ENCODE measurements around the gene TRMT61B.

DNA sequence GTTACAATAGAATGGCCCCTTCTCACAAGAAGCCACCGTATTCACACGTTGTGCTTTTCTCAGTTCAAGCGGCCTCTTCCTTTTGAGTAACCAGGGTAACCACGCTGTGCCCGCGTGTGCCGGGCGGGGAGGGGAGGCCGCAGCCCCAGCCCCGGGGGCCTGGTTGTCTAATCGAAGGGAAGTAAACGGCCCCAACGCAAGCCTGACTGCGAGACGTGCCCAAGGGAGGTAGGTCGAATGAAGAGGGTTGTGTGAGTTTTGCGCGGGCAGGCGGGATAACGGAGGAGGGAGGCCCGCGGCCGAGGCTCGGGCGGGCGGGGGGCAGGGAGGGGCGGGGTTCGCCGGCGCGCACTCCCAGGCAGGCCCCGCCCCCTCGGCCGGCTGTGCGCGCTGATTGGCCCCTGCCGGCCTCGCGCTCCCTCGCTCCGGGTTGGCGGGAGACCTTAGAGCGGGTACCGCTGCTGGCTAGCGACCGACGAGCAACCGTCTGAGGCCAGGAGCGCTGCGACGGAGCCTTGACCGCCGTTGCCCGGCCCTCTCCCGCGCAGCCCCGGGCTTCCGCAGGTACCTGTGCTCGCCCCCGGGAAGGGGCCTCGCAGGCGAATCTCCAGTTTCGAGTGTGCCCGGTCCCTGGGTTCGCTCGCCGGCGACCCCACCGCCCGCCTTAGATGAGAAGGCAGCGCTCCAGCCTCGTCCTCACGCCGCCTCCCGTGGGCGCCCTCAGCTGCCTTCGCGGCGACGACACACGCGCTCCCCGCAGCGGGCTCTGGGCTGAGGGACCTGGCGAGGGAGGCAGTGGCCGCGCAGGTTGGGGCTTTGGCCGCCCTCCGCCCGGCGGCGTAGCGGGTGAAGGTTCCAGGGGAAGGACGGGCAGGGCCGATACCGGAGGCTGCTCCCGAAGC is 59.5 kb downstream of the TRMT61B start, which contains the start of gene SPDYA:
- peak; percentile 27; the same call in 1 of the 2 replicates for TF ChIP-seq POLR2A (IDR thresholded peaks at IDR 0.05; ENCODE audit: low read depth, low read length)
- TF ChIP-seq ESRRA (IDR thresholded peaks at IDR 0.05; ENCODE audit: low read length) = no peak
- TF ChIP-seq, protein P1, sequence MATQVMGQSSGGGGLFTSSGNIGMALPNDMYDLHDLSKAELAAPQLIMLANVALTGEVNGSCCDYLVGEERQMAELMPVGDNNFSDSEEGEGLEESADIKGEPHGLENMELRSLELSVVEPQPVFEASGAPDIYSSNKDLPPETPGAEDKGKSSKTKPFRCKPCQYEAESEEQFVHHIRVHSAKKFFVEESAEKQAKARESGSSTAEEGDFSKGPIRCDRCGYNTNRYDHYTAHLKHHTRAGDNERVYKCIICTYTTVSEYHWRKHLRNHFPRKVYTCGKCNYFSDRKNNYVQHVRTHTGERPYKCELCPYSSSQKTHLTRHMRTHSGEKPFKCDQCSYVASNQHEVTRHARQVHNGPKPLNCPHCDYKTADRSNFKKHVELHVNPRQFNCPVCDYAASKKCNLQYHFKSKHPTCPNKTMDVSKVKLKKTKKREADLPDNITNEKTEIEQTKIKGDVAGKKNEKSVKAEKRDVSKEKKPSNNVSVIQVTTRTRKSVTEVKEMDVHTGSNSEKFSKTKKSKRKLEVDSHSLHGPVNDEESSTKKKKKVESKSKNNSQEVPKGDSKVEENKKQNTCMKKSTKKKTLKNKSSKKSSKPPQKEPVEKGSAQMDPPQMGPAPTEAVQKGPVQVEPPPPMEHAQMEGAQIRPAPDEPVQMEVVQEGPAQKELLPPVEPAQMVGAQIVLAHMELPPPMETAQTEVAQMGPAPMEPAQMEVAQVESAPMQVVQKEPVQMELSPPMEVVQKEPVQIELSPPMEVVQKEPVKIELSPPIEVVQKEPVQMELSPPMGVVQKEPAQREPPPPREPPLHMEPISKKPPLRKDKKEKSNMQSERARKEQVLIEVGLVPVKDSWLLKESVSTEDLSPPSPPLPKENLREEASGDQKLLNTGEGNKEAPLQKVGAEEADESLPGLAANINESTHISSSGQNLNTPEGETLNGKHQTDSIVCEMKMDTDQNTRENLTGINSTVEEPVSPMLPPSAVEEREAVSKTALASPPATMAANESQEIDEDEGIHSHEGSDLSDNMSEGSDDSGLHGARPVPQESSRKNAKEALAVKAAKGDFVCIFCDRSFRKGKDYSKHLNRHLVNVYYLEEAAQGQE (IDR thresholded peaks at IDR 0.05; ENCODE audit: low read depth, low read length) = no peak
- no peak for TF ChIP-seq CTCF (IDR thresholded peaks at IDR 0.05 in 2 of 3, conservative IDR thresholded peaks at IDR 0.05 in 1 of 3; ENCODE audit: control insufficient read depth in 2 of 3, extremely low read depth in 1 of 3, insufficient read depth in 1 of 3, low read depth in 3 of 3, low read length in 3 of 3)
- no peak for TF ChIP-seq FOXM1 (IDR thresholded peaks at IDR 0.05; ENCODE audit: low read depth, low read length)
- TF ChIP-seq RAD51 (IDR thresholded peaks at IDR 0.05) = no peak
- TF ChIP-seq CREB1 (IDR thresholded peaks at IDR 0.05; ENCODE audit: low read depth) = no peak
- TF ChIP-seq SP1 (IDR thresholded peaks at IDR 0.05; ENCODE audit: low read depth, low read length) = no peak
- TF ChIP-seq FOXK2 (IDR thresholded peaks at IDR 0.05) = no peak
- no peak for TF ChIP-seq POLR2AphosphoS5 (IDR thresholded peaks at IDR 0.05; ENCODE audit: low read length)
- TF ChIP-seq, protein P2, sequence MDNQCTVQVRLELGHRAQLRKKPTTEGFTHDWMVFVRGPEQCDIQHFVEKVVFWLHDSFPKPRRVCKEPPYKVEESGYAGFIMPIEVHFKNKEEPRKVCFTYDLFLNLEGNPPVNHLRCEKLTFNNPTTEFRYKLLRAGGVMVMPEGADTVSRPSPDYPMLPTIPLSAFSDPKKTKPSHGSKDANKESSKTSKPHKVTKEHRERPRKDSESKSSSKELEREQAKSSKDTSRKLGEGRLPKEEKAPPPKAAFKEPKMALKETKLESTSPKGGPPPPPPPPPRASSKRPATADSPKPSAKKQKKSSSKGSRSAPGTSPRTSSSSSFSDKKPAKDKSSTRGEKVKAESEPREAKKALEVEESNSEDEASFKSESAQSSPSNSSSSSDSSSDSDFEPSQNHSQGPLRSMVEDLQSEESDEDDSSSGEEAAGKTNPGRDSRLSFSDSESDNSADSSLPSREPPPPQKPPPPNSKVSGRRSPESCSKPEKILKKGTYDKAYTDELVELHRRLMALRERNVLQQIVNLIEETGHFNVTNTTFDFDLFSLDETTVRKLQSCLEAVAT (IDR thresholded peaks at IDR 0.05) = no peak
- no peak for TF ChIP-seq RFX5 (IDR thresholded peaks at IDR 0.05; ENCODE audit: low read depth, low read length)

Data from GM12878 (cell line).